ENCODE data around the gene CPNE4.

DNA sequence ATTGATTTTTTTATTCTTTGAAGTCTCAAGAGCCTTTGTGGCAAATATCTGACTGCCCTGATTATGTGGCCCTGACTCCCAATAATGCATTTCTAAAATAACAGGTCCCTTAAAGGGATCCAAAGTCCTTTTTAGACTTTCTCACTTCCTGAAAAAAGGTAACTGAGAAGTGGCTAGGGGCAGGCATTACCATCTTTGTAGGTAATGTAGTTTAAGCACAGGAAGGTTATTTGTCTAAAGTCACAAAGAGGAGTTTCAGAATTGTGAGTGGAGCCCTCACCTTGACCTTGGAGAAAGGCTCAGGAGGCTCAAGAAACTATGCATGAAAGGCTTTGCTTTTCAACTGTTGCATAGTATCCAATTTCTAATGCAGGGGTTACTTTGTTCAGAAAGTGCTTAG is 389.2 kb downstream of the CPNE4 start:
- TF ChIP-seq POLR2AphosphoS5 (IDR thresholded peaks at IDR 0.05; ENCODE audit: borderline replicate concordance, low read depth, low read length) (no peak), EZH2 (IDR thresholded peaks at IDR 0.05) (no peak)

Data from SK-N-MC (cell line).